Panc1 (cell line): ENCODE measurements around the gene ZNFX1. TPM values are rescaled to one million over a fixed set of nuclear protein-coding genes. Genes with fewer than 3 reads are reported as not detected.
"Not testable (repeated sequence)": the region's sequence is repeated elsewhere in the genome, so short reads cannot be mapped to it uniquely, and the experiment has no call there.

Experiments
- ATAC-seq: fragments of 200-7000 bp; cut with Tn5 transposase; 2 replicates; pipeline ENCODE4 v1.9.1; 2020; ENCODE audit warnings: mild to moderate bottlenecking, moderate library complexity
- BruUV-seq: library from RNA; stranded (reverse); fragments of 400-500 nt; replicated peaks from 2 replicates; lab custom pipeline; 2021; lab: Mats Ljungman, UMichigan
- CTCF ChIA-PET: fragments of 300-600 bp; sonication (Branson Sonifier 250); formaldehyde crosslinking; loops from one replicate; lab custom pipeline; 2022; ENCODE audit warnings: antibody characterized with exemption; lab: Charles Lee
- POLR2A ChIA-PET: fragments of 300-600 bp; sonication (Branson Sonifier 250); formaldehyde crosslinking; loops from one replicate; lab custom pipeline; 2022; ENCODE audit warnings: antibody characterized with exemption; lab: Charles Lee
- DNase-seq: peaks from one replicate; pipeline ENCODE4 v3.0.0-alpha.2; 2010; ENCODE audit warnings: low read depth, low spot score
- H3K27ac ChIP-seq: 2 replicates; pipeline ENCODE4 v1.5.1; 2011; ENCODE audit warnings: mild to moderate bottlenecking, low read length, inconsistent platforms
- H3K27me3 ChIP-seq: fragments of 200-500 bp; sonication (Bioruptor generic); 2 replicates; pipeline ENCODE4 v1.6.0; 2014; ENCODE audit warnings: low read length, inconsistent platforms; ENCODE audit not compliant: control insufficient read depth, insufficient read depth
- H3K36me3 ChIP-seq: fragments of 200-500 bp; sonication (Bioruptor generic); 2 replicates; pipeline ENCODE4 v1.5.1; 2014; ENCODE audit warnings: inconsistent platforms, mild to moderate bottlenecking, low read length, moderate library complexity; ENCODE audit not compliant: control insufficient read depth, insufficient read depth
- H3K4me1 ChIP-seq: 2 replicates; pipeline ENCODE4 v1.5.1; 2011; ENCODE audit warnings: inconsistent platforms, mild to moderate bottlenecking, low read length, moderate library complexity; ENCODE audit not compliant: control insufficient read depth, insufficient read depth
- H3K4me3 ChIP-seq, 2 experiments: 2 replicates each; pipeline ENCODE4 v1.5.1; 2011 to 2012; ENCODE audit warnings: low read depth in 2 of 2, low read length in 2 of 2, mild to moderate bottlenecking in 2 of 2, inconsistent platforms in 1 of 2, moderate library complexity in 1 of 2
- H3K9me3 ChIP-seq: fragments of 200-500 bp; sonication (Bioruptor generic); 2 replicates; pipeline ENCODE4 v1.5.1; 2014; ENCODE audit warnings: low read depth, mild to moderate bottlenecking, inconsistent platforms, low read length, moderate library complexity; ENCODE audit not compliant: control insufficient read depth, insufficient read depth
- POLR2AphosphoS5 ChIP-seq: IDR thresholded peaks from 2 replicates; pipeline ENCODE4 v1.6.1; 2012; ENCODE audit warnings: mild to moderate bottlenecking, low read depth, low read length, moderate library complexity
- SIN3A ChIP-seq: IDR thresholded peaks from 2 replicates; pipeline ENCODE4 v1.6.1; 2012; ENCODE audit warnings: low read depth, mild to moderate bottlenecking, low read length, moderate library complexity, borderline replicate concordance; ENCODE audit not compliant: insufficient read depth
- TCF7L2 ChIP-seq: IDR thresholded peaks from 2 replicates; pipeline ENCODE4 v1.6.1; 2011; ENCODE audit warnings: mild to moderate bottlenecking, low read depth, low read length, inconsistent platforms
- in situ Hi-C: cut with HindIII; loops from 2 replicates; pipeline ENCODE4 v1.10.0; 2016; ENCODE audit warnings: low sequenced_read_pairs, low pct_unique_long_range_greater_than_20kb
- intact Hi-C: fragments of 100-400 bp; cut with micrococcal nuclease; formaldehyde crosslinking; loops from one replicate; pipeline ENCODE4 v1.10.0; 2022; ENCODE audit not compliant: unreplicated experiment
- total RNA-seq: library from RNA; stranded (reverse); gene quantifications from one replicate; pipeline ENCODE4 v1.2.1, GENCODE V29; 2021; ENCODE audit not compliant: unreplicated experiment
- TF ChIP-seq, protein P1 (sequence below): fragments of 450-650 bp; IDR thresholded peaks from 2 replicates; pipeline ENCODE4 v1.5.1; 2017; ENCODE audit warnings: mild to moderate bottlenecking
- TF ChIP-seq, protein P2 (sequence below), 2 experiments: IDR thresholded peaks; 2 replicates each; pipeline ENCODE4 v1.6.1; 2011 to 2012; ENCODE audit warnings: low read depth in 2 of 2, control low read depth in 1 of 2, low read length in 1 of 2, mild to moderate bottlenecking in 1 of 2, moderate library complexity in 1 of 2; ENCODE audit not compliant: insufficient read depth in 1 of 2

The ZNFX1 gene
- total RNA-seq, 1 experiment from 2014 or later, result 39.4 TPM

DNA sequence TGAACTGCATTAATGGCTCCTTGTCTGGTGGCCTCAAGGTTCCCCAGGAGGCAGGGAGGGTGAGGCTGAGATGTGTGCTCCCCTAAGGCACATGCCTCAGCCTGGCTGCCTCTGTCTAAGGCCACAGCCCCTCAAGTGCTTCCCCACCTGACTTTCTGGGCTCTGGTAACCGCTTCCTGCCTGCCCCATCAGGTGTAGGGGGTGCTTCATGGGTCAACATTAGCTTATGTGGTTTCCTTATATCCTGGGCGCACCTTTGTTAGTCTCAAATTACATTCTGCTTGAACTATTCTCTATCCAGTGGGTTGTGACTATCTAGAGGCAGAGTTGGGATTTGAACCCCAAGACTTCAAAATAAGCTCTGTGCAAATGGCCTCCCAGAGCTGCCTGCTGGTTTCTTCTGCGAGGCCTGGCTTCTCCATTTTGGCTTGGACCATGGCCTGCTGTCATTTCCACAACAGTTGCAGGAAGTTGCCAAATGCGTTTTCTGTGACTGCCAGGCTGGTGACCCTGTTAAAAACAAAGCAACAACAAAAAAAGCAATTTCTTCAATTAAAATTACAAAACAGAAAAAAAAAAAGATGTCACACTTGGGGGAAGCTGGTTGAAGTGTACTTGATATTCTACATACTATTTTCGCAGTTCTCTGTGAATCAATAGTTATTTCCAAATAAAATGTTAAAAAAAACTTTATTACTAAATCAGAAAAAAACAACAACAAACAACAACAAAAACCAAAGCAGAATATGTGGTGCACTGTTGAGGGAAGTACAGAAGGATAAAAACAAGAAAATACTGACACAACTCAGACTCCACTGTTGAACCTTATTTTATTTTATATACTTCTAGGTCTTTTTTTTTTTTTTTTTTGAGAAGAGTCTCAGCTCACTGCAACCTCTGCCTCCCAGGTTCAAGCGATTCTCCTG, 20.0 kb upstream of the ZNFX1 start:
- H3K36me3 ChIP-seq, result no peaks in the 10 kb centered on the region
- H3K27me3 ChIP-seq, result no peaks in the 10 kb centered on the region
- in situ Hi-C loops (no loop called here), intact Hi-C loops (no loop called here)
- ATAC-seq (no peak), DNase-seq (no peak)
- no TSS peak for BruUV-seq
- TF ChIP-seq POLR2AphosphoS5 (no peak), SIN3A (no peak), TCF7L2 (no peak)
- TF ChIP-seq, protein P1, sequence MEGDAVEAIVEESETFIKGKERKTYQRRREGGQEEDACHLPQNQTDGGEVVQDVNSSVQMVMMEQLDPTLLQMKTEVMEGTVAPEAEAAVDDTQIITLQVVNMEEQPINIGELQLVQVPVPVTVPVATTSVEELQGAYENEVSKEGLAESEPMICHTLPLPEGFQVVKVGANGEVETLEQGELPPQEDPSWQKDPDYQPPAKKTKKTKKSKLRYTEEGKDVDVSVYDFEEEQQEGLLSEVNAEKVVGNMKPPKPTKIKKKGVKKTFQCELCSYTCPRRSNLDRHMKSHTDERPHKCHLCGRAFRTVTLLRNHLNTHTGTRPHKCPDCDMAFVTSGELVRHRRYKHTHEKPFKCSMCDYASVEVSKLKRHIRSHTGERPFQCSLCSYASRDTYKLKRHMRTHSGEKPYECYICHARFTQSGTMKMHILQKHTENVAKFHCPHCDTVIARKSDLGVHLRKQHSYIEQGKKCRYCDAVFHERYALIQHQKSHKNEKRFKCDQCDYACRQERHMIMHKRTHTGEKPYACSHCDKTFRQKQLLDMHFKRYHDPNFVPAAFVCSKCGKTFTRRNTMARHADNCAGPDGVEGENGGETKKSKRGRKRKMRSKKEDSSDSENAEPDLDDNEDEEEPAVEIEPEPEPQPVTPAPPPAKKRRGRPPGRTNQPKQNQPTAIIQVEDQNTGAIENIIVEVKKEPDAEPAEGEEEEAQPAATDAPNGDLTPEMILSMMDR, result no peak
- TF ChIP-seq, protein P2, sequence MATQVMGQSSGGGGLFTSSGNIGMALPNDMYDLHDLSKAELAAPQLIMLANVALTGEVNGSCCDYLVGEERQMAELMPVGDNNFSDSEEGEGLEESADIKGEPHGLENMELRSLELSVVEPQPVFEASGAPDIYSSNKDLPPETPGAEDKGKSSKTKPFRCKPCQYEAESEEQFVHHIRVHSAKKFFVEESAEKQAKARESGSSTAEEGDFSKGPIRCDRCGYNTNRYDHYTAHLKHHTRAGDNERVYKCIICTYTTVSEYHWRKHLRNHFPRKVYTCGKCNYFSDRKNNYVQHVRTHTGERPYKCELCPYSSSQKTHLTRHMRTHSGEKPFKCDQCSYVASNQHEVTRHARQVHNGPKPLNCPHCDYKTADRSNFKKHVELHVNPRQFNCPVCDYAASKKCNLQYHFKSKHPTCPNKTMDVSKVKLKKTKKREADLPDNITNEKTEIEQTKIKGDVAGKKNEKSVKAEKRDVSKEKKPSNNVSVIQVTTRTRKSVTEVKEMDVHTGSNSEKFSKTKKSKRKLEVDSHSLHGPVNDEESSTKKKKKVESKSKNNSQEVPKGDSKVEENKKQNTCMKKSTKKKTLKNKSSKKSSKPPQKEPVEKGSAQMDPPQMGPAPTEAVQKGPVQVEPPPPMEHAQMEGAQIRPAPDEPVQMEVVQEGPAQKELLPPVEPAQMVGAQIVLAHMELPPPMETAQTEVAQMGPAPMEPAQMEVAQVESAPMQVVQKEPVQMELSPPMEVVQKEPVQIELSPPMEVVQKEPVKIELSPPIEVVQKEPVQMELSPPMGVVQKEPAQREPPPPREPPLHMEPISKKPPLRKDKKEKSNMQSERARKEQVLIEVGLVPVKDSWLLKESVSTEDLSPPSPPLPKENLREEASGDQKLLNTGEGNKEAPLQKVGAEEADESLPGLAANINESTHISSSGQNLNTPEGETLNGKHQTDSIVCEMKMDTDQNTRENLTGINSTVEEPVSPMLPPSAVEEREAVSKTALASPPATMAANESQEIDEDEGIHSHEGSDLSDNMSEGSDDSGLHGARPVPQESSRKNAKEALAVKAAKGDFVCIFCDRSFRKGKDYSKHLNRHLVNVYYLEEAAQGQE (IDR thresholded peaks at IDR 0.05; ENCODE audit: insufficient read depth in 1 of 2, low read depth in 2 of 2, low read length in 1 of 2), result no peak
- H3K27ac ChIP-seq, result no peak overlapping the region
- no peak overlapping the region for H3K4me3 ChIP-seq
- no peaks in the 10 kb centered on the region for H3K4me1 ChIP-seq
- POLR2A ChIA-PET, result interaction anchor here (0.7 kb wide), 1 partner anchor 205 kb away, joined by 10 read pairs; no protein-coding TSS in a partner anchor
- H3K9me3 ChIP-seq, result no peaks in the 10 kb centered on the region
- CTCF ChIA-PET, result interaction anchor here (0.5 kb wide), 1 partner anchor 10 kb away, joined by 3 read pairs; no protein-coding TSS in a partner anchor

DNA sequence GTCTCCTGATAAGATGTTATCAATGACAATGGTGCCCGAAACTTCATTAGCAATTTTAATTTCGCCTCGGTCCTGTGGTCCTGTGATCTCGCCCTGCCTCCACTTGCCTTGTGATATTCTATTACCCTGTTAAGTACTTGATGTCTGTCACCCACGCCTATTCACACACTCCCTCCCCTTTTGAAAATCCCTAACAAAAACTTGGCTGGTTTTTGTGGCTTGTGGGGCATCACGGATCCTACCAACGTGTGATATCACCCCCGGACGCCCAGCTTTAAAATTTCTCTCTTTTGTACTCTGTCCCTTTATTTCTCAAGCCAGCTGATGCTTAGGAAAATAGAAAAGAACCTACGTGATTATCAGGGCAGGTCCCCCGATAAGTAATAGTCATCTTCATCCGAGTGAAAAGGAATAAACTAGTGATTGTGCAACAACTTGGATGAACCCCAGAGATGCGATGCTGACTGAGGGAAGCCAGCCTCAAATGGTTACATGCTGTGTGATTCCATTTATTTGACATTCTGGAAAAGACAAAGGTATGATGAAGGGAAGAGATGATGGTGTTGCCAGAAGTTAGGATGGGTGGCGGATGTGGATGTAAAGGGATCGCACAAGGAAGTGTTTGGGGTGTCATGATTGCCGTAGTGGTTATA, 16.3 kb upstream of the ZNFX1 start:
- intact Hi-C loops, H3K36me3 ChIP-seq, DNase-seq, H3K4me3 ChIP-seq, H3K27me3 ChIP-seq, H3K4me1 ChIP-seq, BruUV-seq, POLR2A ChIA-PET, CTCF ChIA-PET, in situ Hi-C loops, H3K9me3 ChIP-seq, ATAC-seq, H3K27ac ChIP-seq: not testable (repeated sequence)
